Measurements from ENCODE around the gene ALMS1. TPM values are rescaled to one million over a fixed set of nuclear protein-coding genes. Genes with fewer than 3 reads are reported as not detected.

Gene ALMS1
- total RNA-seq, 2 donors from 2014 or later: 18.5 to 69.3 TPM

- no peaks in the 10 kb centered on the region for H3K27me3 ChIP-seq (replicated peaks; ENCODE audit: insufficient read depth)
- H3K4me3 ChIP-seq: no peak overlapping the region
- TF ChIP-seq POLR2A (IDR thresholded peaks at IDR 0.05) (no peak), CTCF (IDR thresholded peaks at IDR 0.05) (no peak), POLR2AphosphoS5 (IDR thresholded peaks at IDR 0.05) (no peak)
- no peaks in the 10 kb centered on the region for H3K4me1 ChIP-seq (replicated peaks)
- intact Hi-C loops (cut with DNase I): no loop called here
- H3K9me3 ChIP-seq: no peaks in the 10 kb centered on the region
- 93% methylated on average over 3 of the region's 3 CpGs for WGBS
- H3K27ac ChIP-seq: no peak overlapping the region
- no peaks in the 10 kb centered on the region for H3K36me3 ChIP-seq
- DNase-seq (ENCODE audit: low spot score): no peak
Observed at GRCh38 chr2:73414696-73415095, 29.1 kb downstream of the ALMS1 start.

- 89% methylated on average over 2 of the region's 2 CpGs for WGBS
- intact Hi-C loops (cut with DNase I): no loop called here
Observed at GRCh38 chr2:73415906-73416305, 30.3 kb downstream of the ALMS1 start.

GRCh38 chr2:73418343-73418742 lies 32.7 kb downstream of the ALMS1 start:
- no peaks in the 10 kb centered on the region for H3K9me3 ChIP-seq
- DNase-seq (ENCODE audit: low spot score): peak; percentile 46
- TF ChIP-seq CTCF (IDR thresholded peaks at IDR 0.05): no peak
- no peak for TF ChIP-seq POLR2A (IDR thresholded peaks at IDR 0.05)
- no peak for TF ChIP-seq POLR2AphosphoS5 (IDR thresholded peaks at IDR 0.05)
- WGBS: 17% methylated on average over 7 of the region's 7 CpGs
- H3K27me3 ChIP-seq (replicated peaks; ENCODE audit: insufficient read depth): no peaks in the 10 kb centered on the region
- H3K27ac ChIP-seq: no peak overlapping the region
- no peaks in the 10 kb centered on the region for H3K4me1 ChIP-seq (replicated peaks)
- intact Hi-C loops (cut with DNase I): no loop called here
- H3K4me3 ChIP-seq: no peak overlapping the region
- H3K36me3 ChIP-seq: no peaks in the 10 kb centered on the region

More at GRCh38 chr2:73415906-73416305, 30.3 kb downstream of the ALMS1 start:
- TF ChIP-seq CTCF (IDR thresholded peaks at IDR 0.05) (no peak), POLR2AphosphoS5 (IDR thresholded peaks at IDR 0.05) (no peak), POLR2A (IDR thresholded peaks at IDR 0.05) (no peak)
- Histone ChIP-seq H3K36me3 (no peaks in the 10 kb centered on the region), H3K27ac (no peak overlapping the region), H3K4me3 (no peak overlapping the region), H3K4me1 (replicated peaks) (no peaks in the 10 kb centered on the region), H3K27me3 (replicated peaks; ENCODE audit: insufficient read depth) (no peaks in the 10 kb centered on the region), H3K9me3 (no peaks in the 10 kb centered on the region)
- no peak for DNase-seq (ENCODE audit: low spot score)

- Histone ChIP-seq H3K36me3 (no peaks in the 10 kb centered on the region), H3K4me1 (replicated peaks) (no peaks in the 10 kb centered on the region), H3K9me3 (no peaks in the 10 kb centered on the region), H3K27me3 (replicated peaks; ENCODE audit: insufficient read depth) (no peaks in the 10 kb centered on the region), H3K27ac (no peak overlapping the region), H3K4me3 (no peak overlapping the region)
- no peak for DNase-seq (ENCODE audit: low spot score)
- 95% methylated on average over 3 of the region's 3 CpGs for WGBS
- intact Hi-C loops (cut with DNase I): no loop called here
- TF ChIP-seq POLR2A (IDR thresholded peaks at IDR 0.05) (no peak), POLR2AphosphoS5 (IDR thresholded peaks at IDR 0.05) (no peak), CTCF (IDR thresholded peaks at IDR 0.05) (no peak)
Observed at GRCh38 chr2:73423913-73424312, 38.3 kb downstream of the ALMS1 start.

GRCh38 chr2:73426176-73426575 lies 40.5 kb downstream of the ALMS1 start:
- Histone ChIP-seq H3K4me3 (no peak overlapping the region), H3K27ac (no peak overlapping the region), H3K27me3 (replicated peaks; ENCODE audit: insufficient read depth) (no peaks in the 10 kb centered on the region), H3K9me3 (no peaks in the 10 kb centered on the region), H3K36me3 (no peaks in the 10 kb centered on the region), H3K4me1 (replicated peaks) (no peaks in the 10 kb centered on the region)
- intact Hi-C loops (cut with DNase I): no loop called here
- WGBS: 90% methylated on average over 3 of the region's 3 CpGs
- TF ChIP-seq POLR2A (IDR thresholded peaks at IDR 0.05) (no peak), CTCF (IDR thresholded peaks at IDR 0.05) (no peak)
- no peak for DNase-seq (ENCODE audit: low spot score)
